GM18505 (cell line): Measurements from ENCODE around the gene MYCBPAP.

Source experiments
- ATAC-seq: cut with Tn5 transposase; IDR thresholded peaks from one replicate; pipeline ENCODE4 v1.9.1; 2021; ENCODE audit not compliant: unreplicated experiment
- POLR2A ChIP-seq: IDR thresholded peaks from 4 replicates; pipeline ENCODE4 v1.6.1; 2011; ENCODE audit warnings: borderline replicate concordance; ENCODE audit not compliant: insufficient read depth, insufficient read length; ENCODE audit errors: extremely low read depth

MYCBPAP gene

DNA sequence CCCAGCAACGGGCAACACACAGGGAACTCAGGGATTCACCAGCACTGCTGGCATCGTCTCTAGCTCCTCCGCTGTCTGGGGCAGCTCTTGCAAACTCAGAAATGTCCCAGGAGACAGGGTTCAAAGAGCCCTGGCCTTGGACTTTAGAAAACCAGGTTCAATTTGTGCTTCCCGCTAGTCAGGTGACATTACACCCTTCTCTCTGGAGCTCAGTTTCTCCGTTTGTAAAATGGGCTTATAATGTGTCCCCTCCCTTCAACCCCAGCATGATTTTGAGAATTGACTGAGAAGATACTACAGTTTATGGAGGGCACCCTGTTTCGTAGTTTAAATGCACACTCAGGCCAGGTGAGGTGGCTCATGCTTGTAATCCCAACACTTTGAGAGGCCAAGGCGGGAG, 1.9 kb upstream of the MYCBPAP start:
- no peak for ATAC-seq
- no peak for TF ChIP-seq POLR2A

- no peak for TF ChIP-seq POLR2A
- no peak for ATAC-seq
Observed at GRCh38 chr17:50508573-50509460, 578 bp downstream of the MYCBPAP start.

GRCh38 chr17:50511058-50511457, 2.8 kb downstream of the MYCBPAP start:
- no peak for TF ChIP-seq POLR2A
- peak; percentile 74 for ATAC-seq

- ATAC-seq = no peak
- TF ChIP-seq POLR2A = no peak
Observed at GRCh38 chr17:50513495-50513894, 5.3 kb downstream of the MYCBPAP start.

DNA sequence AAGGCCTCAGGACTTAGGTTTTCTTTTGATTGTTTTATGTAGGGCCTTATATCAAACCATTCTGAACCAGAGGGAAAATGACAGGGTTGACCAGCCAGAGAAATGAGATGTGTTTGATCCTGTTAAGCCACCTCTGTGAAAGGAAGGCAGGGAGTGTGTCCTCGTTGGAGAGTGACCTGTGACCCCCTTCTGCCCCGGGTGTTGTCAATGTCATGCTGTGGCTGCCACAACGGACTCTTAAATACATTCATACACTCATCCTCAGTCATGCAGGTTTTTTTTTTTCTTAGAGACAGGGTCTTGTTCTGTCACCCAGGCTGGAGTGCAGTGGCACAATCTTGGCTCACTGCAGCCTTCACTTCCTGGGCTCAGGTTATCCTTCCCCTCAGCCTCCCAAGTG, 6.1 kb downstream of the MYCBPAP start:
- ATAC-seq = no peak
- no peak for TF ChIP-seq POLR2A

- no peak for ATAC-seq
- TF ChIP-seq POLR2A = no peak
Observed at GRCh38 chr17:50514936-50515702, 6.9 kb downstream of the MYCBPAP start.

DNA sequence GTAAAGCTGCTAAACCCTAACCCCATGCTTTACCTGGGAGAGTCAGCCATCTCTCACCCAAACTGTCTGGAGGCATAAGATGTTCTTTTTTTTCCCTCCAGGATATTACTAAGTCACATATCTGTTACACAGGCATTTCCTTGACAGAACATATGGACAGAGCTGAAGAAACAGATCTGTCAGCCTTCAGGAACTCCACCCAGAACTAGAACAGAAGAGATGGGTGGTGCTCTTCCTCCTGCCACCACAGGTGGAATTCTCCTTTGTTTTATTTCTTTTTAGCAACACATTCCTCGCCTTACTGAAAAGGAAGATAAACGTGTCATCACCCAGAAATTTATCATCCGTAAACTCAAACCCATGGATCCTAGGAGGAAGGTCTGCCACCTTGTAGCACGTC, 8.8 kb downstream of the MYCBPAP start:
- TF ChIP-seq POLR2A = no peak
- ATAC-seq = no peak

GRCh38 chr17:50517504-50518383, 9.5 kb downstream of the MYCBPAP start:
- no peak for ATAC-seq
- no peak for TF ChIP-seq POLR2A

DNA sequence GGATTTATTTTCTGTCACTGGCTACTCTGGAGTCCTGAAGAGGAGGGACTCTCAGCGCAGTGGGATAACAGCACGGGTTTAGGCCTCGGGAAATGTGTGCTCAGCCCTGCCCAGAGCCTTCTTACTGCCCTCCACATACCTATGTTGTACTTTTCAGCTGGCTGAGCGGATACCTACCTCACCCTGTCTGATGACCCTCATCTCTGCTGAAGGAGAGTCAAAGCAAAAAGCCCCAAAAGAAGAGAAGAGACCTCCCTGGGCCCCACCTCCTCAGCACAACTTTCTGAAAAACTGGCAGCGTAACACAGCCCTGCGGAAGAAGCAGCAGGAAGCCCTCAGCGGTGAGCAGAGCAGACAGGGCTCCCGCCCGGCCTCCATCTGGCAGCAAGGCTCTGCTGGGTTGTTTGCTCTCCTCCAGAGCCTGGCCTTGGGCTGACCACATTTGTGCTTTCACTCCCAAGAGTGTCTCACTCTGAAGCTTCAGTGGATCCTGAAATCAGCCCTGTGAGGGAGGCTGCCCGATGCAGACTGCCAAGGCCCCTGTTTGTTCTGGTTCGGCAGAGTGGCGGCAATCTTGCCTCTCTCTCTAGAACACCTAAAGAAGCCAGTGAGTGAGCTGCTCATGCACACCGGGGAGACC, 10.3 kb downstream of the MYCBPAP start:
- no peak for TF ChIP-seq POLR2A
- no peak for ATAC-seq

GRCh38 chr17:50519141-50519834, 11.0 kb downstream of the MYCBPAP start:
- ATAC-seq = no peak
- no peak for TF ChIP-seq POLR2A

- no peak for ATAC-seq
- TF ChIP-seq POLR2A = no peak
Observed at GRCh38 chr17:50520483-50520882, 12.2 kb downstream of the MYCBPAP start.

DNA sequence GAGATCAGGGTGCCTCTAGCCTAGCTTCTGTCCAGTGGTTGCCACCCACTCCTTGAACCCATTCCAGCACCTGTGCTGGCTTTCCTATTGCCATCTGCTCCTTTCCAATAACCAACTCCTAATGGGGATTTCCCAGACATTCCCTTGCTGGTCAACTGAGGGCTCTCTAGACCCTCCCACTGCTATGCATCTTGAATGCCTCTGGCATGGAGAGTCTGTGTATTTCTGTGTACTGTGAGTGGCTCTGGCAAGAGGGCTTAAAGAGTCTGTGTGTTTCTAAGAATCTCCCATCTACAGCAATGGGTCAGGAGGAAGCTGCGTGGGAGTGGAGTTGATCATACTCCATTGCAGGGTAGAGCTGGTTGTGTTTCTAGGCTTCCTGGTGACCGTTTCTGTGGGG, 13.3 kb downstream of the MYCBPAP start:
- ATAC-seq = no peak
- TF ChIP-seq POLR2A = no peak

- TF ChIP-seq POLR2A = no peak
- ATAC-seq = no peak
Observed at GRCh38 chr17:50522766-50523165, 14.5 kb downstream of the MYCBPAP start.

GRCh38 chr17:50523208-50523607, 15.0 kb downstream of the MYCBPAP start:
- no peak for TF ChIP-seq POLR2A
- no peak for ATAC-seq
